ENCODE results near the gene GPD2.

Gene GPD2

DNA sequence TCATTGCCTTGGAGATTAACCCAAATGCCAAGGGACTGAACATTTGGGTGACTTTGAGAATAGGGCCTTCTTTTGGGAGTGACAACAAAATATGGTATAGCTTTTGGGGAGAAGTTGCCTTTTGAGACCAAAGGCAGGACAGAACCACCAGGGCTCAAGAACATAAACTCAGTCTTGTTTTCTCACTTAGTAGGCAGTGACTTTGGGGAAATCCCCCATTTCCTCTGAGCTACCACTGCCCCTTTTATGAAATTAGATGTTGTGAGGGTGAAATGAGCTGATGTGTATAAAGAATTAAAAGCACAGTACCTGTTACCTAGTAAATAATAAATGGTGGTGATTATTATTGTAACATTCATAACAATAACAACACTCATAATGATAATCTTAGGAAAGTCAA lies 36.5 kb downstream of the GPD2 start:
- H3K27ac ChIP-seq (ENCODE audit: low read depth, low read length) = no peak overlapping the region
- H3K9ac ChIP-seq (ENCODE audit: low read length) = no peak overlapping the region
- no peak overlapping the region for H3K14ac ChIP-seq (ENCODE audit: low read length)
- H2AK5ac ChIP-seq (ENCODE audit: low read length) = no peak overlapping the region
- no peak overlapping the region for H2BK120ac ChIP-seq (ENCODE audit: insufficient read depth, low read length, poor library complexity)
- no peak overlapping the region for H4K8ac ChIP-seq (ENCODE audit: low read depth, low read length)
- H4K91ac ChIP-seq (ENCODE audit: low read depth, low read length) = no peak overlapping the region
- no peak overlapping the region for H2BK5ac ChIP-seq (ENCODE audit: low read depth, low read length, poor library complexity)
- no peak for DNase-seq
- no peak overlapping the region for H2BK12ac ChIP-seq (ENCODE audit: low read length)
- no peak overlapping the region for H3K18ac ChIP-seq (ENCODE audit: low read length)
- H4K12ac ChIP-seq (ENCODE audit: low read depth, low read length) = no peak overlapping the region
- H2AFZ ChIP-seq (ENCODE audit: insufficient read depth, low read length, poor library complexity) = no peak overlapping the region
- no peaks in the 10 kb centered on the region for H3K79me1 ChIP-seq (ENCODE audit: low read length)
- peaks cover 0 to 3% of the 10 kb centered on the region in 2 experiments for H3K4me1 ChIP-seq (ENCODE audit: control insufficient read depth in 1 of 2, insufficient read depth in 2 of 2, low read length in 2 of 2)
- no peaks in the 10 kb centered on the region for H3K36me3 ChIP-seq (ENCODE audit: control insufficient read depth in 1 of 2, insufficient read depth in 2 of 2, low read length in 2 of 2)
- H3K9me3 ChIP-seq (ENCODE audit: insufficient read depth, low read depth, low read length) = no peaks in the 10 kb centered on the region
- no peak overlapping the region for H3K4me2 ChIP-seq (ENCODE audit: low read length)
- no peak overlapping the region for H3K23ac ChIP-seq (ENCODE audit: low read length)
- H3K27me3 ChIP-seq (ENCODE audit: insufficient read depth, low read length) = no peaks in the 10 kb centered on the region
- H3K4ac ChIP-seq (ENCODE audit: low read depth, low read length) = no peak overlapping the region
- no peak overlapping the region for H3K4me3 ChIP-seq (ENCODE audit: low read depth, low read length)
- H3K79me2 ChIP-seq (ENCODE audit: control insufficient read depth, insufficient read depth, low read length, poor library complexity) = no peaks in the 10 kb centered on the region

DNA sequence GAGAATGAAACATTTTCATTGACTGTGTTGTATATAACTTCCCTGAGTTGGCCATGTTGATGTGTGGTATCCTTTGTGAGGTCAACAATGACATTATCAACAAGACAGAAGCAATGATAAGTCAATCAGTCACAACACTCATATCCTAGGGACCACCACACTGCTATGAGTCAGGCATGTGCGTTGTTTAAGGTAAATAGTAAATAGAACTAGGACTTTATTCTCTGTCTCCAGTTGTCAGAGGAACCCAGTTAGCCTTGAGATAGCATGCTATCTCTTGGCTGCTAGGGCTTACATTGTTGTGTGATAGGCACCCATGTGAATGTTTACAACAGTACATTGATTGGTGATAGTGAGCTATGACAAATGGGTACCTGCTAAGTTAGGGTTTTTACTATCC lies 37.3 kb downstream of the GPD2 start:
- Histone ChIP-seq H3K23ac (ENCODE audit: low read length) (no peak overlapping the region), H4K8ac (ENCODE audit: low read depth, low read length) (no peak overlapping the region), H2BK5ac (ENCODE audit: low read depth, low read length, poor library complexity) (no peak overlapping the region), H4K12ac (ENCODE audit: low read depth, low read length) (no peak overlapping the region), H3K27ac (ENCODE audit: low read depth, low read length) (no peak overlapping the region), H2BK12ac (ENCODE audit: low read length) (no peak overlapping the region), H3K79me1 (ENCODE audit: low read length) (no peaks in the 10 kb centered on the region), H2AFZ (ENCODE audit: insufficient read depth, low read length, poor library complexity) (no peak overlapping the region), H3K9ac (ENCODE audit: low read length) (no peak overlapping the region), H3K79me2 (ENCODE audit: control insufficient read depth, insufficient read depth, low read length, poor library complexity) (no peaks in the 10 kb centered on the region), H3K9me3 (ENCODE audit: insufficient read depth, low read depth, low read length) (no peaks in the 10 kb centered on the region), H2BK120ac (ENCODE audit: insufficient read depth, low read length, poor library complexity) (no peak overlapping the region), H3K4me2 (ENCODE audit: low read length) (no peak overlapping the region), H3K4me1 (ENCODE audit: control insufficient read depth in 1 of 2, insufficient read depth in 2 of 2, low read length in 2 of 2) (peaks cover 0 to 3% of the 10 kb centered on the region in 2 experiments), H3K4ac (ENCODE audit: low read depth, low read length) (no peak overlapping the region), H3K14ac (ENCODE audit: low read length) (no peak overlapping the region), H3K18ac (ENCODE audit: low read length) (no peak overlapping the region), H4K91ac (ENCODE audit: low read depth, low read length) (no peak overlapping the region), H3K27me3 (ENCODE audit: insufficient read depth, low read length) (no peaks in the 10 kb centered on the region), H2AK5ac (ENCODE audit: low read length) (no peak overlapping the region), H3K36me3 (ENCODE audit: control insufficient read depth in 1 of 2, insufficient read depth in 2 of 2, low read length in 2 of 2) (no peaks in the 10 kb centered on the region), H3K4me3 (ENCODE audit: low read depth, low read length) (no peak overlapping the region)
- no peak for DNase-seq
- no CpG with 5 or more reads among the region's 1 CpG for WGBS (ENCODE audit: extremely low coverage, insufficient coverage, insufficient read length)

DNA sequence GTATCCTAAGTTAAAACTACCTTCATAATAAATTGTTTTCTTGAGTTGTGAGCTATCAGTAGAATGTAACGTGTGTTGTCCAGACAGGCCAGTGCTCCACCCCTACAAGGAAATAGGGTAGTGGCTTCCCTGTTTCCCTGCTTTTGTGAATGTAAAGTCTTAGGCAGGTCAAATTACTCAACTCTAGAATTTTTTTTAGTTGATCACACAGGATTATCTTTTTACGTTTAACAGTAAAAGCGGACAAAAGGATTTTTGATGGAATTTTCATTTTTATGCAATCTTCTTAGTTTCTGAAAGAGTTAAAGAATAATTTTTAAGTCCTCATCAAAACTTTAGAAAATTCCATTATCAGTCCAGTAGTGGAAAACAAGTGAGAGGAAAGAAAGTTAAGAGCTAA lies 38.2 kb downstream of the GPD2 start:
- Histone ChIP-seq H4K91ac (ENCODE audit: low read depth, low read length) (no peak overlapping the region), H3K23ac (ENCODE audit: low read length) (no peak overlapping the region), H3K79me1 (ENCODE audit: low read length) (no peaks in the 10 kb centered on the region), H3K14ac (ENCODE audit: low read length) (no peak overlapping the region), H4K8ac (ENCODE audit: low read depth, low read length) (no peak overlapping the region), H3K79me2 (ENCODE audit: control insufficient read depth, insufficient read depth, low read length, poor library complexity) (no peaks in the 10 kb centered on the region), H3K4me1 (ENCODE audit: control insufficient read depth in 1 of 2, insufficient read depth in 2 of 2, low read length in 2 of 2) (peaks cover 0 to 3% of the 10 kb centered on the region in 2 experiments), H3K4ac (ENCODE audit: low read depth, low read length) (no peak overlapping the region), H3K36me3 (ENCODE audit: control insufficient read depth in 1 of 2, insufficient read depth in 2 of 2, low read length in 2 of 2) (no peaks in the 10 kb centered on the region), H3K9me3 (ENCODE audit: insufficient read depth, low read depth, low read length) (no peaks in the 10 kb centered on the region), H4K12ac (ENCODE audit: low read depth, low read length) (no peak overlapping the region), H3K9ac (ENCODE audit: low read length) (no peak overlapping the region), H2BK12ac (ENCODE audit: low read length) (no peak overlapping the region), H3K27me3 (ENCODE audit: insufficient read depth, low read length) (no peaks in the 10 kb centered on the region), H3K4me3 (ENCODE audit: low read depth, low read length) (no peak overlapping the region), H2BK120ac (ENCODE audit: insufficient read depth, low read length, poor library complexity) (no peak overlapping the region), H3K18ac (ENCODE audit: low read length) (no peak overlapping the region), H2BK5ac (ENCODE audit: low read depth, low read length, poor library complexity) (no peak overlapping the region), H3K27ac (ENCODE audit: low read depth, low read length) (no peak overlapping the region), H2AFZ (ENCODE audit: insufficient read depth, low read length, poor library complexity) (no peak overlapping the region), H2AK5ac (ENCODE audit: low read length) (no peak overlapping the region), H3K4me2 (ENCODE audit: low read length) (no peak overlapping the region)
- DNase-seq = no peak
- WGBS (ENCODE audit: extremely low coverage, insufficient coverage, insufficient read length) = no CpG with 5 or more reads among the region's 3 CpGs

DNA sequence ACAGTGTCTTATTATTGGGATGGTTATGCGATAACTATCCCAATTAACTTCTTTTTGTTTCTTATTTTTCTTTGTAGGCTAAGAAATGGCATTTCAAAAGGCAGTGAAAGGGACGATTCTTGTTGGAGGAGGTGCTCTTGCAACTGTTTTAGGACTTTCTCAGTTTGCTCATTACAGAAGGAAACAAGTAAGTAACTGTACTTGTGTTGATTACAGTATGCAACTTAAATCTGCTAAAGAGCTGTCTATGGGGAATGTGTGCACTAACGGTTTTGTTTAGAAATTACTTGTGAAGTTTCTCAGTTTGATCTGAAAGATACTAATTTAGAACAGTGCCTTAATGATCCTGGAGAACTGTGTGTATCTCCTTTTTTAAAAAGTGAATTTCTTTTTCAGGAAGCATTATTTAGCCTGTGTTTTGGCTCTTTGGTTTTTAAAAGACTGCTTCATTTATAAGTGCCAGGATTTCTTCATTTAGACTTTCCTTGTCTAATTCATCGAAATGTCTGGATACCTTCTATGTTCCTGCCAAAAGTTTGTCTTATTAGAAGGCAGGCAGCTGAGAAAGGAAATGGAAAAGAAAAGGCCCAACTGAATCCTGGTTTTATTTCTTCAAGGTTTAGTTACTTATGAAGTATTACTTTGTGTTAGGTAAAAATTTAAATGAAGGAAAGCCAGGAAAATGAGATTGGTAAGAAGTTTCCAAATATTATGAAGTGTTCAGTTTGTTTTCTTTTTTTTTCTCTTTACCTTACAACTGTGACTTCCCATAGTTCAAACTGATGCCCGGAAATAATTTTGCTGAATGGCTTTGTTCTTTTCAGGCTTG lies 40.1 kb downstream of the GPD2 start:
- Histone ChIP-seq H3K9ac (ENCODE audit: low read length) (no peak overlapping the region), H2BK12ac (ENCODE audit: low read length) (no peak overlapping the region), H2AFZ (ENCODE audit: insufficient read depth, low read length, poor library complexity) (no peak overlapping the region), H2BK120ac (ENCODE audit: insufficient read depth, low read length, poor library complexity) (no peak overlapping the region), H3K27me3 (ENCODE audit: insufficient read depth, low read length) (no peaks in the 10 kb centered on the region), H3K4me2 (ENCODE audit: low read length) (no peak overlapping the region), H3K23ac (ENCODE audit: low read length) (no peak overlapping the region), H4K12ac (ENCODE audit: low read depth, low read length) (no peak overlapping the region), H3K9me3 (ENCODE audit: insufficient read depth, low read depth, low read length) (no peaks in the 10 kb centered on the region), H3K36me3 (ENCODE audit: control insufficient read depth in 1 of 2, insufficient read depth in 2 of 2, low read length in 2 of 2) (no peaks in the 10 kb centered on the region), H2AK5ac (ENCODE audit: low read length) (no peak overlapping the region), H2BK5ac (ENCODE audit: low read depth, low read length, poor library complexity) (no peak overlapping the region), H4K91ac (ENCODE audit: low read depth, low read length) (no peak overlapping the region), H3K4me1 (ENCODE audit: control insufficient read depth in 1 of 2, insufficient read depth in 2 of 2, low read length in 2 of 2) (peaks cover 0 to 3% of the 10 kb centered on the region in 2 experiments), H3K4me3 (ENCODE audit: low read depth, low read length) (no peak overlapping the region), H3K27ac (ENCODE audit: low read depth, low read length) (no peak overlapping the region), H3K14ac (ENCODE audit: low read length) (no peak overlapping the region), H3K18ac (ENCODE audit: low read length) (no peak overlapping the region), H3K79me2 (ENCODE audit: control insufficient read depth, insufficient read depth, low read length, poor library complexity) (no peaks in the 10 kb centered on the region), H3K4ac (ENCODE audit: low read depth, low read length) (no peak overlapping the region), H3K79me1 (ENCODE audit: low read length) (no peaks in the 10 kb centered on the region), H4K8ac (ENCODE audit: low read depth, low read length) (no peak overlapping the region)
- no peak for DNase-seq
- no CpG with 5 or more reads among the region's 5 CpGs for WGBS (ENCODE audit: extremely low coverage, insufficient coverage, insufficient read length)
